GDM1 (cell line): ENCODE data around the gene PAK3.

Experiments
- DNase-seq: peaks from one replicate; lab custom pipeline; 2025; lab: John Stamatoyannopoulos, UW

The PAK3 gene

DNA sequence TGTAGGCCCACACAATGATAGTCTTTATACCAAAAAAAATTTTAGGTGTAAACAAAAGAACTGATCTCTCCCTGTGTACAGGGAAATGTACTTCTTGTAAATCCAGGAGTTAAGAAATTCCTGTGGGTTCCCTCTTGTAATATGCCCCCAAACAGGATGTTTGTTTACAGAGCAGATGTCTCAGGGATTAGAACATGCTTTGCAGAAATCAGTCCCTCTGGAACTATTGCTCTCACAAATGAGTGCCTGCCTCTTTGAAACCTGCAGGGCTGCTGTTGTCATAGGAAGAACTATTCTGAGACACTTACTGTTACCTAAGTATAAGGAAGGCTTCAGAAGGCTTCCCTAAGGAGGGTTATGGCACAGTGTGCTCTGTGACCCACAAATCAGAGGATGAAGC lies 35.6 kb downstream of the PAK3 start:
- no peak for DNase-seq

GRCh38 chrX:111133389-111133788 lies 37.4 kb downstream of the PAK3 start:
- no peak for DNase-seq

GRCh38 chrX:111145878-111146277 lies 49.9 kb downstream of the PAK3 start:
- no peak for DNase-seq

DNA sequence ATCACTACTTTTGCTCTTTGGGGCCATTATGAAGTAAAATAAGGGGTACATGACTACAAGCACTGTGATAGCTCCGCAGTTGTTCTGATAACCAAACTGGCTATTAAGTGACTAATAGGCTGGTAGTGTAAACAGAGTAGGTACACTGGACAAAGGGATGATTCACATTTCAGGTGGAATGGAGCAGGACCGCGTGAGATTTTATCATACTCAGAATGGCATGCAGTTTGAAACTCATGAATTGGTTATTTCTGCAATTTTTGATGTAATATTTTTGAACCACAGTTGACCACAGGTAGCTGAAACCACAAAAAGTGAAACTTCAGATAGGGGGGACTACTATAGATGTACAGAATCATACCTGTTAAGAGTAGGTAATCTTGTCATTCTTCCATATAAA lies 55.8 kb downstream of the PAK3 start:
- no peak for DNase-seq

DNA sequence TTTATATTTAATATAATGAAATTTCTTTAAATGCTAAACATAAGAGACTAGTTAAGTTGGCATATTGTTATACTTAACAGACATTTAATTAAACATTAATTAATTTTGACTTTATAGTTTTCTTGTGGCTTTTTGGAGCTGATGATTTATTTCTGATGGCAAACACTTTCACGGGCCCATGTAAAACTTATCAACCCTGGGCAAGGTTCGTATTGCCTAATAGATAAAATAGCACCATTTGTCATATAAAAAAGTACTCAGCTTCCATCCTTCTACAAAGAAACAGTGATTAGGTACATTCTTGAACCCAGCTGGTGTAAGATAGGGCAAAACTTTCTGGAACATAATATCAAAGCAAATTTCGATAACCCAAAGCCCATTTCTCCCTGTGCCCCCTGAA lies 63.2 kb downstream of the PAK3 start:
- no peak for DNase-seq

GRCh38 chrX:111164728-111165127 lies 68.7 kb downstream of the PAK3 start:
- no peak for DNase-seq

DNA sequence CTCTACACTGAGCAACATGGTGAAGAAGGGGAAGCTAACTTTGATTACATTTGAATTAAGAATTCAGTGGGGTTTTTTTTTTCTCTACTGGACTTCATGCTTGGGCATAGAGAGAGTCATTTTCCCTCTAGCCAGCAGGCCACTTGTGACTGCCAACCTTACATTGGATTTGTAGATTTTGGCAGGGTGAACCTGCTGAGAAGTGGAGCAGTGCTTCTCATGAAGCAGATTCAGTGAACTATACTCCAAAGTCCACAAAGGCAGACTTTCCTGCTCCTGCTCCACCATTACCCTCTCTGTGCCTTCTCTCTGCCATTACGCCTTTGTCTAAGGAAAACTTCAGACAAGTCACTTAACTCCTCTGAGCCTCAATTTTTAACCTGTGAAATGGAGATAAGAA lies 69.9 kb downstream of the PAK3 start:
- no peak for DNase-seq

DNA sequence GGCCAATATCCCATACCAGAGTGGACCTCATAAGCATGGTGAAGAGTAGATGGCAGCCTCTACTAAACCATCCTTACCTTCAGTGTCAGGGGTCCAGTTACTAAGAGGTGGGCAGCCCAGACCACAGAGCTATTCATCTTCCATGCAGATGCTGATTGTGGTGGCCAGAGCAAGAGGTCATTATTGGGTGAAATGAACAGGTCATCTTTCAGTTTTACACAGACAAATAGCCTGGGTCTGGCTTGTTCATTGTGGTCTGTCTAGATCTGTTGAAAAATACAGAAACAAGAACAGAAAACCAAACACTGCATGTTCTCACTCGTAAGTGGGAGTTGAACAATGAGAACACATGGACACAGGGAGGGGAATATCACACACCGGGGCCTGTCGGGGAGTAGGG lies 71.3 kb downstream of the PAK3 start:
- DNase-seq: no peak

DNA sequence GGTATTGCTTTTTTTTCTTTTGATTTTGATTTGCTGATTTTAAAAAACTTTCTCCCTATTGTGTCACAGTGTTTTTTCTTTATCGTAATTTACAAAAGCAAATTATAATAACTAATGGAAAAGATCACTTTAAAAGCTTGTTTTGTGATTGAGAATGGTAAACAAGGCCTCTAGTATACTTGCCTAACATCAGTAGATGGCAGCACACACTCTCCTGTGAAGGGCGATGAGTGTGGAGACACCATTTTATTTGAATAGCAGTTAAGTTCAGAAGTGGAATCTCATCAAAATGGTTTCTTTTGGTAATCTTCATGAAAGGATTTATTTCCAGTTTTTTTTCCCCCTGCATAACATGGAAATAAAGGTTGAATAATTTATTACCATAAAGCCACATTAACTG lies 72.3 kb downstream of the PAK3 start:
- no peak for DNase-seq

DNA sequence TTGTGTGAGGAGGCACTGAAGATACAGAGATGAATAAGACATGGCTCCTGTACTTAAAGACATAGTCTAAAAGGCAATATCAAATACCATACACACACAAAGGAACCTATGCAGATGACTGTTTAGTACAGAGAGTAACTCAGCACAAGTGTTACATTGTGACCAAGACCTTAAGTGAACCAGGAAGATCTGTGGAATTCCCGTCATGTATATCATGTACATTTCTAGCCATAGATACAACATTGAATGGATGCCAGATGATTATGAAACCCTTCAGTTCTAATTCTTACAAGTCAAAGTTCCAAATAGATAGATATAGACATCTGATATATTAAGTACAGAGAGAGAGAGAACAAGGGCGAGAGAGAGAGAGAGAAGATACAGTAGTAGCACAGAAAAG lies 73.2 kb downstream of the PAK3 start:
- no peak for DNase-seq

DNA sequence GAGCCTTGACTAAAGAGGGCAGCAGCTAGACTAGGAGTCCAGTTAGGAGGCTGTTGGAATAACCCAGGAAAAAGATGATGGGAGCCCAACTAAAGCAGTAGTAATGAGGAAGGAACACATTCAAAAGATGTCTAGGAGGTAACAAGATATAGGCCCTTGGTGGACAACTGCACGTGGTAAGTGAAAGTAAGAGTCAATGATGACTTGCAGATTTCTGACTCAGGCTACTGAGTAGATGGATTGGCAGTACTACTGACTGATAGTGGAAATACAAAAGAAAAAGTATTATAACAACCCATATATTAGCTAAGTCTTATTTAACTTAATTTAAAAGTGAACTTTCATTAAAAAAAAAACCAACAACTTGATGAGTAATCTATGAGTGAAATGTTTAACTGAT lies 74.0 kb downstream of the PAK3 start:
- no peak for DNase-seq

DNA sequence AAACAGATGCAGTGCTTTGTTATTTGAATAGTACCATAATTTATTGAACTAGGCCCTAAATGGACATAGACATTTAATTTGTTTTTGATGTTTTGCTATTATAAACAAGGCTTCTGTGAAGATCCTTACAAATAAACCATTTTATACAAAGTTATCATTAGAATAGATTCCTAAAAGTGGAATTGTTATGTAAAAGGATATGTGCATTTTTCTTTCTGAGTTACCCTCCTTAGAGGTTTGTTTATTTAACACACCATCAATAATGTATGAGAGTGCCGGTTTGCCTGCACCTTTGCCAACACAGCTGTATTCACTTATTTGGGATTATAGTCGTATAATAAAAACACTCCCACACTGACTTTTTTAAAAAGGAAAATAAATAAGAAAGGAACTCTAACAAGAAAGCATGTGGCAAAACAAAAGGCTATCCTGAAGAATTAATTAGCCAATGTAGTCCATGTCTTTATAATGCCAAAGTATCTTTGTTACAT lies 84.8 kb downstream of the PAK3 start:
- no peak for DNase-seq

GRCh38 chrX:111181951-111182350 lies 86.0 kb downstream of the PAK3 start:
- DNase-seq: no peak

GRCh38 chrX:111182997-111183396 lies 87.0 kb downstream of the PAK3 start:
- DNase-seq: no peak

DNA sequence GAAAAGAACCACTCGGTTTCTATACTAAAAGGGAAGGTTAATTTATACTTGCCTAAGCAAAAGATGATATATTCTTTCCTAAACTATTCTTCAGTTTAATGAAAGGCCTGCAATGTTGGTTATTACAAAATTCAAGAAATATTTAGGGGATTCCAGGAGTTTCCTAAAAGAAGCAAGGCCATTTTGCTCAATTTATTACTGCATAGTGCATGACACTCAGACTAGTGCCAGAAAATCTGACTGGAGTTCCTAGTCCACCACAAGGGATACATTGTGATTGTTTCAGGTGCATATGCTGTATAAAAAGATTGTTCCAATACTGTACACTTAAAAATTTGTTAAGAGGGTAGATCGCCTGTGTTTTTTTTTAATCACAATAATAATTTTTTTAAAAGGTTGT lies 95.6 kb downstream of the PAK3 start:
- no peak for DNase-seq

GRCh38 chrX:111199505-111199904 lies 103.5 kb downstream of the PAK3 start:
- DNase-seq: no peak

GRCh38 chrX:111200327-111200726 lies 104.3 kb downstream of the PAK3 start:
- no peak for DNase-seq

- no peak for DNase-seq
Observed at GRCh38 chrX:111207851-111208250, 111.9 kb downstream of the PAK3 start.

DNA sequence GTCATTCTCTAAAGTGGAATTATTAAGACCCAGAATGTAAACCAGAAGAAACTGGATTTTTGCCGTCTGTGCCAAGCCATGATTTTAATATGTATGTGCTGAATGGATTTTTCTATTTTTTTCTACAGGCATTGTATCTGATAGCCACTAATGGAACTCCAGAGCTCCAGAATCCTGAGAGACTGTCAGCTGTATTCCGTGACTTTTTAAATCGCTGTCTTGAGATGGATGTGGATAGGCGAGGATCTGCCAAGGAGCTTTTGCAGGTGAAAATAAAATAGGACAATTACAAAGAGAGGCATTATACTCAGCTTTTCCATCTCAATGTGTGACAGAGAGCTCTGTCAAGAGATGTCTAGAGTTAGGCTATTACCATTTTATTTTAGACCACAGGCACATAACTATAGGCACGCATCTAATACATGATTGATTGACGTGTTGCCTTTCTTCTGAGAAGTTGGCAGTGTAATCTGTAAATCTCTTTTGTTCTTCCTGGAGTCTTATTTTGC lies 120.4 kb downstream of the PAK3 start:
- no peak for DNase-seq

DNA sequence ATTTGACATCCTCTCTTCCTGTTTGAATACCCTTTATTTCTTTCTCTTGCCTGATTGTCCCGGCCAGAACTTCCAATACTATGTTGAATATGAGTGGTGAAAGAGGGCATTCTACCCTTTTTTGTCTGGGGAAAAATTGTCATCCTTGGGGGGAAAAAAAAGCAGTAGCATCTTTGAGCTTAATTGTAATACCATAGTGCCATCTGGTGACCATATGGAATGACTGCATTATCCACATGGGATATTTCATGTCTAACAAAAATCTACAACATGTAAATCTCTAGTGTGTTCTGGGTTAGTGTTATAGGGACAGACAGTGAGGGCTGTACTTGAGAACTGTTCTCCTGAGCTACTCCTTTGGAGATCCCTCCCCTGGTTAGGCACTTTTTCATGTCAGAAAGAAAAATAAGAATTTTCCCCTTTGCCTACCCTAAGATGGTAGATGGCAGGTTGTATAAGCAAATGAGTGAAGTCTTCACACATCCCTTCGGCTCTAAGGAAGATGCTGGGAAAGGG lies 148.3 kb downstream of the PAK3 start:
- DNase-seq: no peak

- no peak for DNase-seq
Observed at GRCh38 chrX:111254896-111255693, 159.1 kb downstream of the PAK3 start.

GRCh38 chrX:111257733-111258132 lies 161.7 kb downstream of the PAK3 start:
- no peak for DNase-seq

- DNase-seq: no peak
Observed at GRCh38 chrX:111259559-111259958, 163.6 kb downstream of the PAK3 start.

GRCh38 chrX:111260451-111260850 lies 164.5 kb downstream of the PAK3 start:
- no peak for DNase-seq
